SK-N-SH treated with all-trans-retinoic acid at 6 μM for 48 hours (cell line): ENCODE data around the gene DYNLRB1.

ENCODE experiments used
- ATAC-seq: fragments of 200-7000 bp; cut with Tn5 transposase; 3 replicates; pipeline ENCODE4 v1.9.1; 2020; ENCODE audit warnings: mild to moderate bottlenecking, moderate library complexity
- BACH2 ChIP-seq: fragments of 250-450 bp; sonication (Bioruptor Pico); IDR thresholded peaks from 2 replicates; pipeline ENCODE4 v1.9.0; 2021; ENCODE audit warnings: mild to moderate bottlenecking, borderline replicate concordance
- CSDC2 ChIP-seq: fragments of 250-450 bp; sonication (Bioruptor Pico); IDR thresholded peaks from 2 replicates; pipeline ENCODE4 v1.5.0; 2020; ENCODE audit warnings: mild to moderate bottlenecking, moderate library complexity
- CSRNP3 ChIP-seq: fragments of 250-450 bp; sonication (Bioruptor Pico); IDR thresholded peaks from 2 replicates; pipeline ENCODE4 v1.5.1; 2021; ENCODE audit warnings: mild to moderate bottlenecking, moderate library complexity
- ESRRG ChIP-seq: fragments of 250-450 bp; sonication (Bioruptor Pico); IDR thresholded peaks from 2 replicates; pipeline ENCODE4 v1.6.1; 2021; ENCODE audit warnings: mild to moderate bottlenecking
- GLIS3 ChIP-seq: fragments of 250-450 bp; sonication (Bioruptor Pico); IDR thresholded peaks from 2 replicates; pipeline ENCODE4 v1.5.0; 2020; ENCODE audit warnings: mild to moderate bottlenecking, moderate library complexity
- ISL1 ChIP-seq: fragments of 250-450 bp; sonication (Bioruptor Pico); IDR thresholded peaks from 2 replicates; pipeline ENCODE4 v2.1.2; 2022; ENCODE audit warnings: mild to moderate bottlenecking, moderate library complexity
- OSR1 ChIP-seq: fragments of 250-450 bp; sonication (Bioruptor Pico); IDR thresholded peaks from 2 replicates; pipeline ENCODE4 v1.8.0; 2022; ENCODE audit warnings: moderate library complexity, mild to moderate bottlenecking, inconsistent platforms
- POU6F1 ChIP-seq: fragments of 250-450 bp; sonication (Bioruptor Pico); IDR thresholded peaks from 2 replicates; pipeline ENCODE4 v1.8.0; 2021; ENCODE audit warnings: low read depth, mild to moderate bottlenecking, moderate library complexity, borderline replicate concordance
- PPARA ChIP-seq: fragments of 250-450 bp; sonication (Bioruptor Pico); IDR thresholded peaks from 2 replicates; pipeline ENCODE4 v1.5.0; 2020; ENCODE audit warnings: mild to moderate bottlenecking, borderline replicate concordance
- RARB ChIP-seq: fragments of 250-450 bp; sonication (Bioruptor Pico); IDR thresholded peaks from 2 replicates; pipeline ENCODE4 v1.8.0; 2021; ENCODE audit warnings: mild to moderate bottlenecking, moderate library complexity
- SNAI2 ChIP-seq: fragments of 250-450 bp; sonication (Bioruptor Pico); IDR thresholded peaks from 2 replicates; pipeline ENCODE4 v1.5.0; 2020; ENCODE audit warnings: mild to moderate bottlenecking, moderate library complexity
- TCF4 ChIP-seq: fragments of 250-450 bp; sonication (Bioruptor Pico); IDR thresholded peaks from 2 replicates; pipeline ENCODE4 v1.8.0; 2021; ENCODE audit warnings: mild to moderate bottlenecking, moderate library complexity, borderline replicate concordance
- TOX ChIP-seq: fragments of 250-450 bp; sonication (Bioruptor Pico); IDR thresholded peaks from 2 replicates; pipeline ENCODE4 v1.8.0; 2021; ENCODE audit warnings: mild to moderate bottlenecking, moderate library complexity, borderline replicate concordance
- TSHZ2 ChIP-seq: fragments of 250-450 bp; sonication (Bioruptor Pico); IDR thresholded peaks from 2 replicates; pipeline ENCODE4 v1.5.0; 2020; ENCODE audit warnings: mild to moderate bottlenecking, moderate library complexity
- ZC3H10 ChIP-seq: fragments of 250-450 bp; sonication (Bioruptor Pico); IDR thresholded peaks from 2 replicates; pipeline ENCODE4 v1.5.1; 2021; ENCODE audit warnings: mild to moderate bottlenecking, moderate library complexity
- ZFP3 ChIP-seq: fragments of 250-450 bp; sonication (Bioruptor Pico); IDR thresholded peaks from 2 replicates; pipeline ENCODE4 v1.5.0; 2020; ENCODE audit warnings: mild to moderate bottlenecking, moderate library complexity
- ZFP30 ChIP-seq: fragments of 450-650 bp; formaldehyde crosslinking; IDR thresholded peaks from 2 replicates; pipeline ENCODE4 v1.5.0; 2022; ENCODE audit warnings: mild to moderate bottlenecking, moderate library complexity
- ZNF565 ChIP-seq: fragments of 450-650 bp; formaldehyde crosslinking; conservative IDR thresholded peaks from 2 replicates; pipeline ENCODE4 v1.5.0; 2020; ENCODE audit warnings: low read depth, mild to moderate bottlenecking, moderate library complexity
- ZNF70 ChIP-seq: fragments of 450-650 bp; formaldehyde crosslinking; IDR thresholded peaks from 2 replicates; pipeline ENCODE4 v1.5.0; 2020; ENCODE audit warnings: mild to moderate bottlenecking, moderate library complexity
- ZNF8 ChIP-seq: fragments of 450-650 bp; formaldehyde crosslinking; IDR thresholded peaks from 2 replicates; pipeline ENCODE4 v1.5.0; 2020; ENCODE audit warnings: mild to moderate bottlenecking, moderate library complexity
- TF ChIP-seq, protein P1 (sequence below): fragments of 250-450 bp; sonication (Bioruptor Pico); IDR thresholded peaks from 2 replicates; pipeline ENCODE4 v1.8.0; 2020; ENCODE audit warnings: mild to moderate bottlenecking, moderate library complexity, borderline replicate concordance
- TF ChIP-seq, protein P2 (sequence below): fragments of 250-450 bp; sonication (Bioruptor Pico); IDR thresholded peaks from 2 replicates; pipeline ENCODE4 v1.5.1; 2020; ENCODE audit warnings: low read depth, mild to moderate bottlenecking, moderate library complexity

Gene DYNLRB1

DNA sequence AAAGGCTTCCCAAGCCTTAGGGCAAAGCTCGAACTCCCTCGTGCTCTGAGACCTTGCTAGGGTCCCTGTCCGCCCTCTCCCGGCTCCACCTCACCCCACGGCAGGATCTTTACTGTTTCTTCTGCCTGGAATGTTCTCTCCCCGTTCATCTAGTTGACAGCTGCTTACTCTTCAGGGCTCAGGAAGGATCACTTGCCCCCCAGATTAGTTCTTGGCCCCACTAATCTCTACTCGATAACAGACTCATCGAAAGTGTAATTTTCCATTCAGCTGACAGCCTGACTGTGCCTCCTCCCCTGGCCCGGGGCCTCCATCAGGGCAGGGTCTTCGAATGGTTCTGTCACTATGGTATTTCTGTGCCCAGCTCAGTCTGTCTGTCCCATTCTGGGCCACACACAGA lies 45.4 kb downstream of the DYNLRB1 start:
- ATAC-seq = no peak
- TF ChIP-seq ZNF565 (CRISPR knock-in tag) = no peak
- TF ChIP-seq ZC3H10 (CRISPR knock-in tag) = no peak
- no peak for TF ChIP-seq ZNF8 (CRISPR knock-in tag)
- no peak for TF ChIP-seq ISL1 (CRISPR knock-in tag)
- no peak for TF ChIP-seq GLIS3 (CRISPR knock-in tag)
- TF ChIP-seq, protein P1, sequence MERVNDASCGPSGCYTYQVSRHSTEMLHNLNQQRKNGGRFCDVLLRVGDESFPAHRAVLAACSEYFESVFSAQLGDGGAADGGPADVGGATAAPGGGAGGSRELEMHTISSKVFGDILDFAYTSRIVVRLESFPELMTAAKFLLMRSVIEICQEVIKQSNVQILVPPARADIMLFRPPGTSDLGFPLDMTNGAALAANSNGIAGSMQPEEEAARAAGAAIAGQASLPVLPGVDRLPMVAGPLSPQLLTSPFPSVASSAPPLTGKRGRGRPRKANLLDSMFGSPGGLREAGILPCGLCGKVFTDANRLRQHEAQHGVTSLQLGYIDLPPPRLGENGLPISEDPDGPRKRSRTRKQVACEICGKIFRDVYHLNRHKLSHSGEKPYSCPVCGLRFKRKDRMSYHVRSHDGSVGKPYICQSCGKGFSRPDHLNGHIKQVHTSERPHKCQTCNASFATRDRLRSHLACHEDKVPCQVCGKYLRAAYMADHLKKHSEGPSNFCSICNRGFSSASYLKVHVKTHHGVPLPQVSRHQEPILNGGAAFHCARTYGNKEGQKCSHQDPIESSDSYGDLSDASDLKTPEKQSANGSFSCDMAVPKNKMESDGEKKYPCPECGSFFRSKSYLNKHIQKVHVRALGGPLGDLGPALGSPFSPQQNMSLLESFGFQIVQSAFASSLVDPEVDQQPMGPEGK (CRISPR knock-in tag) = no peak
- TF ChIP-seq ZNF70 (CRISPR knock-in tag) = no peak
- no peak for TF ChIP-seq ESRRG
- no peak for TF ChIP-seq CSDC2 (CRISPR knock-in tag)
- no peak for TF ChIP-seq PPARA (CRISPR knock-in tag)
- TF ChIP-seq SNAI2 = no peak
- TF ChIP-seq, all 23 proteins: peak for 0

- TF ChIP-seq POU6F1 (CRISPR knock-in tag) (no peak), ZNF70 (CRISPR knock-in tag) (no peak), GLIS3 (CRISPR knock-in tag) (no peak), BACH2 (CRISPR knock-in tag) (no peak), ZFP3 (no peak), PPARA (CRISPR knock-in tag) (no peak), ZNF565 (CRISPR knock-in tag) (no peak), RARB (no peak), TOX (no peak), ISL1 (CRISPR knock-in tag) (no peak), ZFP30 (CRISPR knock-in tag) (no peak), ESRRG (no peak), CSDC2 (CRISPR knock-in tag) (no peak), ZC3H10 (CRISPR knock-in tag) (no peak), TCF4 (CRISPR knock-in tag) (no peak), ZNF8 (CRISPR knock-in tag) (no peak), SNAI2 (no peak)
- TF ChIP-seq, protein P2, sequence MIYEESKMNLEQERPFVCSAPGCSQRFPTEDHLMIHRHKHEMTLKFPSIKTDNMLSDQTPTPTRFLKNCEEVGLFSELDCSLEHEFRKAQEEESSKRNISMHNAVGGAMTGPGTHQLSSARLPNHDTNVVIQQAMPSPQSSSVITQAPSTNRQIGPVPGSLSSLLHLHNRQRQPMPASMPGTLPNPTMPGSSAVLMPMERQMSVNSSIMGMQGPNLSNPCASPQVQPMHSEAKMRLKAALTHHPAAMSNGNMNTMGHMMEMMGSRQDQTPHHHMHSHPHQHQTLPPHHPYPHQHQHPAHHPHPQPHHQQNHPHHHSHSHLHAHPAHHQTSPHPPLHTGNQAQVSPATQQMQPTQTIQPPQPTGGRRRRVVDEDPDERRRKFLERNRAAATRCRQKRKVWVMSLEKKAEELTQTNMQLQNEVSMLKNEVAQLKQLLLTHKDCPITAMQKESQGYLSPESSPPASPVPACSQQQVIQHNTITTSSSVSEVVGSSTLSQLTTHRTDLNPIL (CRISPR knock-in tag) = no peak
- TF ChIP-seq, protein P1 (CRISPR knock-in tag) = no peak
- peak; percentile 61 for ATAC-seq
These were observed 46.4 kb downstream of the DYNLRB1 start for GRCh38 chr20:34562641-34563040.

DNA sequence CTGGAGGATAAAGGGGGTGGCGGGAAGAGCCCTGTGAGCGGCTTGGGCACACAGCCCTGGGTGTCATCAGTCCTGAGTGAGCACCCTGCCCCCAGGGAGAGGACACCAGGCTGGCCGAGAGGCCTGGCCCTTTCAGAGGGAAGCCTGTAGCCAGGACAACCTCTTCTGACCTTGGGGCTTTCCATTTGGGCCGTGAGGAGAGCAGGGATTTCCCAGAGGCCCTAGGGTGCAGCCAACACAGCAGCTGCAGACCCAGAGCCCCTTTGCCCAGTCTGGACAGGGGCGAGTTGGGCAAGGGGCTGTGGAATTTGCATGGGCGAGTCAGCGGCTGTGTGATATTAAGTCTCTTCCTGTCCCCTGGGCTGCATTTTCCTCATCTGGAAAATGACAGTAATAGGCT lies 48.6 kb downstream of the DYNLRB1 start:
- ATAC-seq = no peak
- TF ChIP-seq RARB (no peak), SNAI2 (no peak), ESRRG (no peak), TSHZ2 (CRISPR knock-in tag) (no peak), BACH2 (CRISPR knock-in tag) (no peak), PPARA (CRISPR knock-in tag) (no peak), ZNF70 (CRISPR knock-in tag) (no peak), CSRNP3 (no peak), OSR1 (CRISPR knock-in tag) (no peak), CSDC2 (CRISPR knock-in tag) (no peak), GLIS3 (CRISPR knock-in tag) (no peak), ISL1 (CRISPR knock-in tag) (no peak)
- TF ChIP-seq, protein P2 (CRISPR knock-in tag) = no peak
- TF ChIP-seq, protein P1 (CRISPR knock-in tag) = no peak
